Prostate gland (tissue), 2 donors: ENCODE data around the gene CPA5.

Source experiments
- POLR2A ChIP-seq: fragments of 450-650 bp; IDR thresholded peaks from one replicate; pipeline ENCODE4 v1.6.1; 2016; ENCODE audit warnings: antibody characterized with exemption, mild to moderate bottlenecking
- POLR2AphosphoS5 ChIP-seq: sonication (generic); formaldehyde crosslinking; IDR thresholded peaks from one replicate; pipeline ENCODE4 v1.6.1; 2017; ENCODE audit warnings: antibody characterized with exemption
- TF ChIP-seq, protein P1 (sequence below), 4 experiments: fragments of 200-600 bp in 2 of 4; fragments of 450-650 bp in 2 of 4; sonication (generic) in 2 of 4; IDR thresholded peaks; 1 replicate in 3 of 4; 2 replicates in 1 of 4; pipeline ENCODE4 v1.5.1; 2016 to 2019; ENCODE audit warnings: antibody characterized with exemption in 4 of 4, mild to moderate bottlenecking in 2 of 4, moderate library complexity in 2 of 4

GRCh38 chr7:130349911-130350782 lies 5.5 kb downstream of the CPA5 start:
- TF ChIP-seq, protein P1, sequence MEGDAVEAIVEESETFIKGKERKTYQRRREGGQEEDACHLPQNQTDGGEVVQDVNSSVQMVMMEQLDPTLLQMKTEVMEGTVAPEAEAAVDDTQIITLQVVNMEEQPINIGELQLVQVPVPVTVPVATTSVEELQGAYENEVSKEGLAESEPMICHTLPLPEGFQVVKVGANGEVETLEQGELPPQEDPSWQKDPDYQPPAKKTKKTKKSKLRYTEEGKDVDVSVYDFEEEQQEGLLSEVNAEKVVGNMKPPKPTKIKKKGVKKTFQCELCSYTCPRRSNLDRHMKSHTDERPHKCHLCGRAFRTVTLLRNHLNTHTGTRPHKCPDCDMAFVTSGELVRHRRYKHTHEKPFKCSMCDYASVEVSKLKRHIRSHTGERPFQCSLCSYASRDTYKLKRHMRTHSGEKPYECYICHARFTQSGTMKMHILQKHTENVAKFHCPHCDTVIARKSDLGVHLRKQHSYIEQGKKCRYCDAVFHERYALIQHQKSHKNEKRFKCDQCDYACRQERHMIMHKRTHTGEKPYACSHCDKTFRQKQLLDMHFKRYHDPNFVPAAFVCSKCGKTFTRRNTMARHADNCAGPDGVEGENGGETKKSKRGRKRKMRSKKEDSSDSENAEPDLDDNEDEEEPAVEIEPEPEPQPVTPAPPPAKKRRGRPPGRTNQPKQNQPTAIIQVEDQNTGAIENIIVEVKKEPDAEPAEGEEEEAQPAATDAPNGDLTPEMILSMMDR (IDR thresholded peaks at IDR 0.05) = no peak
- TF ChIP-seq POLR2A (no peak), POLR2AphosphoS5 (no peak)
